GM12872 (cell line): Measurements from ENCODE around the gene POLD2.

ENCODE experiments used
- CTCF ChIP-seq: IDR thresholded peaks from 3 replicates; pipeline ENCODE4 v1.5.1; 2011; ENCODE audit warnings: low read depth, mild to moderate bottlenecking, low read length, moderate library complexity; ENCODE audit not compliant: insufficient read depth

Gene POLD2

GRCh38 chr7:44139311-44140010, 16.1 kb upstream of the POLD2 start:
- TF ChIP-seq CTCF, result no peak

- TF ChIP-seq CTCF, result peak; percentile 20; the same call in 1 of the 3 replicates
Observed at GRCh38 chr7:44138698-44139097, 15.3 kb upstream of the POLD2 start.

- no peak for TF ChIP-seq CTCF
Observed at GRCh38 chr7:44136731-44137130, 13.4 kb upstream of the POLD2 start.

GRCh38 chr7:44134943-44135628, 11.7 kb upstream of the POLD2 start:
- no peak for TF ChIP-seq CTCF

- no peak for TF ChIP-seq CTCF
Observed at GRCh38 chr7:44133295-44133694, 9.9 kb upstream of the POLD2 start.

- TF ChIP-seq CTCF, result no peak
Observed at GRCh38 chr7:44132039-44132438, 8.7 kb upstream of the POLD2 start.

- TF ChIP-seq CTCF, result peak; percentile 38; the same call in 1 of the 3 replicates
Observed at GRCh38 chr7:44131173-44132029, 8.1 kb upstream of the POLD2 start.
